Activated CD8-positive, alpha-beta memory T cell treated with anti-CD3 and anti-CD28 coated beads, Interleukin-2, amount 50 U/mL, for 1 hour (primary cell): ENCODE results near the gene SLC30A3.

ENCODE experiments used
- DNase-seq: peaks from one replicate; pipeline ENCODE4 v3.0.0-alpha.2; 2020; ENCODE audit errors: extremely low read depth

SLC30A3 gene

GRCh38 chr2:27205206-27205605 lies 57.6 kb downstream of the SLC30A3 start:
- no peak for DNase-seq

- no peak for DNase-seq
These were observed 58.3 kb downstream of the SLC30A3 start for GRCh38 chr2:27204566-27204965.

GRCh38 chr2:27203741-27204140 lies 59.1 kb downstream of the SLC30A3 start:
- no peak for DNase-seq
